GM21423 (cell line): ENCODE data around the gene TNFRSF13B.
"Not testable (repeated sequence)": the region's sequence is repeated elsewhere in the genome, so short reads cannot be mapped to it uniquely, and the experiment has no call there.

Experiments used
- ATAC-seq: cut with Tn5 transposase; IDR thresholded peaks from one replicate; pipeline ENCODE4 v1.9.1; 2021; ENCODE audit warnings: mild to moderate bottlenecking, moderate library complexity; ENCODE audit not compliant: unreplicated experiment

TNFRSF13B gene

DNA sequence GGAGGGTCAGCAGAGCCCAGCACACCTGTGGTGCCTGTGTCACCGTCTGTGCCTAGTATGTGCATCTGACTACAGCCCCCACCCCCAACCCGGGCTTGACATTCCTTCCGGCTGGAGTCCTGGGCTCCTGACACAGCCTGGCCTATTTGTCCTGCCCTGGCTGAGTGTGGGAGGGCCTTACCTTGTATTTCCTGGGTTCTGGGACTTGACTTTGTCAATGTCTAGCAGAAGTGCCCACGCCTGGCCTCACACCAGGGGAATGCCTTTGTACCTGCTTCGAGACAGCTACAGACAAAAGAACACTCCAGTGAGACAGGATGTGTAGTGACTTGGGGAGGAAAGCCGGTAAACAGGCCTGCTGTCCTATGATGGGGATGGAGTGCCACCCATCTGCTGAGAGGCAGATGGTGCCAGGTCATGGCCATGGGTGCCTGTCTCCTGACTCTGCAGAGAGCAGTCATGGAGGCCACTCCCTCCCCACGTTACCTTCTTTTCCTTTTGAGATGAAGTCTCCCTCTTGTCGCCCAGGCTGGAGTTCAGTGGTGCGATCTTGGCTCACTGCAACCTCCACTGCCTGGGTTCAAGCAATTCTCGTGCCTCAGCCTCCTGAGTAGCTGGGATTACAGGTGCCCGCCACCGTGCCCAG lies 42.8 kb downstream of the TNFRSF13B start:
- no peak for ATAC-seq

DNA sequence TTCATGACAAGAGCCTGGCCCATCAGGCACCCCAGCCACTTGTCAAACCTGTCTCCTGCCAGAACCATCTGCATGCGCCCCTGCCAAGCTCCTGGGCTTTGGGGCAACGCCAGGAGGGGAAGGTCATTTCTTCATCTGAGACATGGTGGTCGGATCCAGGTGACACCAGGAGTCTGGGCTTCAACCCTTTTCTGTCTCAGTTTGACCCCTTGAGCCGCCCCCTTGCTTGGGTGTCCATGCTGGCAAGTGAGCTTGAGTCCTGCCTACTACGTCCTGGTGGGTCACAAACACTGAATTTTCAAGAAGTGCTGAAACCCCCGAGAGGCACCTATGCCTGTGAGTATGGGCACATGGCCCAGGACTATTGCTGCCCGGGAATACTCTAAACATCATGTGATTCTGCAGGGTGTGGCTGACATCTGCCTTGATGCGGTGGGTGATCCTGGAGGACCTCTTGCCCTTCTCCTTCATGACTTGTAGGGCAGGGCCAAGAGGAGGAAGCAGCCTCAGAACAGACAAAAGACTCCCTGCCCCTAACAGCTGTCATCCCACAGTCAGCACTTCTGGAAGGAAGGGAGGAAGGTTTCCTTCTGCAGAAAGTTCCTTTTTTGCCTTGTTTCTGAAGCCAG lies 43.4 kb downstream of the TNFRSF13B start:
- no peak for ATAC-seq

DNA sequence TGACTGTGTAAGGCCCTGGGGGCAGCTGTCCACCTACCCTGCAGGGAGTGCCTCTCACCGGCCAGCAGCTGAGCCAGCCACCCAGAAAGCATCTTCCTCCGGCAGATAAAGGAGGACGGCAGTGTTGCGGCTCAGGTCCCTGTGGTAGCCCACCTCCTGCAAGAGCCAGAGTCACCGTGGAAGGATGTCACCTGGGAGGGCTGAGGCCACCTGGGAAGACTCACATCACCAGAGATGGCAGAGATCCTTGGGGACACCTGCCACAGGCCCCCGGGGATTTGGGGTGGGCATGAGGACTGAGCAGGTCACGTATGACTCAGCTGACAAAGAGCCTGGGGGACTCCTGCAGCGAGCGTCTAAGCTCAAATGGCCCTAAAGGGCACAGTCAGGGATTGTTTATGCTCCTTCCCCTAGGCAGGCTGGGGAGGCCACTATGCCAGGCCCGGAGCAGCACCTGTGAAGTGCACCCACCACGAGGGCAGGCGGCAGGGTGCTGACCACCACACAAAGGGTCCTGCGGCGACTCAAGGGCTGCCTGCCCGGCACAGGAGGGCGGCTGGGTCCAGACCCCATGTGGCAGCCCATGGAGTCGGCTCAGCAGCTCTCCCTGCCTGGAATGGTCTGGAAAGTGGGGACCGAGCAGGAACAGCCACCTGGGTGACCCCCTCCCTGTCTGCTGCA lies 44.1 kb downstream of the TNFRSF13B start:
- no peak for ATAC-seq

DNA sequence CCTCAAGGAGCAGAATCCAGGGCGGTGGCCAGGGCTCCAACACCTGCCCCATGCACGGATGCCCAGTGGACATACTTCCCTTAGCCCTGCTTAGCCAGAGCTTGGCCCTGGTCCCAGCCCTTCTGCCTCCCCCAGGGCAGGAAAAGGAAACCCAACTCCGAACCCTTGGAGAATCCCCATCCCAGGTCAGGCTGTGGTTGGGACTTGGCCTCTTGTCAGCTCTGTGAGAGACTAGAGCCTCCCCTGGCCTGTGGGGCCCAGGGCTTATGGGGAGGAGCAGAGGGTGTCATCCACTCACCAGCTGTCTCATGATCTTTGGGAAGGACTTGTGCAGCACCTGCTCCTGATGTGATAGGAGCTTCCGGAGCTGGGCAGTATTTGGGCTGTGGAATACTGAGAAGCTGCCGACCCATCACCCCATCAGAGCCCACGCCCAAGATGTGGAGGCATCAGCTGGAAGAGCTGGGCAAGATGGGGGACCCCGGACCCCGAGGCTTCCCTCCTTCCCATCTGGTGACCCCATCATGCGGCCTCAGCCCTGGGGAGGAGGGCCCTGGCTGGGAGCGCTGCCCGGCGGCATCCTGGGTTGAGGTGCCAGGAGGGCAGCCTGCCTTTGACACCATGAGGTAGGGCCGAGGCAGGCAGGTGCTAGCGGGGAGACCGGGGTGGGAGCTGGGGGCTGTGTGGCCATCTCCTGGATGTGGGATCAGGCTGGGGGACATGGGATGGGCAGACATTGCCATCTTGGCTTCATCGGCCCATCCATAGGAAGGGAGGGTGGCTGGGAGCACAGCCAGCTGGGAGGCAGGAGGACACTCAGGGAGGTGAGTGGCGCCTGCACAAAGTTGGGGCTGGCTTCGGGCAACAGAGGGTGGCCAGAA lies 45.1 kb downstream of the TNFRSF13B start:
- ATAC-seq: no peak

DNA sequence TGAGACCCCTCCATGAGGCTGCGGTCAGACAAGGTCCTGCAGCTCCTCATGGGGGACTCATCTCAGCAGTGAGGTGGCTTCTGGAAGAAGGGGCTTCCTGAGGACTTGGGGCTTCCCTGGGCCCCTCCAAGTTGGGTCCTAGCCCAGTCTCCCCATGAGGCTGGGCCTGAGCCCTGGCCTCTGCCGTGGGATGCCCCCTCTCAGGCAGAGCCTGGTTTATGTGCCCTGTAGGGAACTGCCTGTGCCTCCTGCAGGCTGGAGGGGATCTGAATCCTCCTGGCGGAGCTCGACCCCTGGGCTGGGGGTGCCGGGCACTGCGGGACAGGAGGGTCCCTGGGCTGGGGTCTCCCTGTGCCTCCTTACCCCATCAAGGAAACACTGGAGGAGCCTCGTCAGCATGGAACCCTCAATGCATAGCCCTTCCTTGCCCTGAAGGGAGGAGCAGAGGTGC lies 45.8 kb downstream of the TNFRSF13B start:
- no peak for ATAC-seq

DNA sequence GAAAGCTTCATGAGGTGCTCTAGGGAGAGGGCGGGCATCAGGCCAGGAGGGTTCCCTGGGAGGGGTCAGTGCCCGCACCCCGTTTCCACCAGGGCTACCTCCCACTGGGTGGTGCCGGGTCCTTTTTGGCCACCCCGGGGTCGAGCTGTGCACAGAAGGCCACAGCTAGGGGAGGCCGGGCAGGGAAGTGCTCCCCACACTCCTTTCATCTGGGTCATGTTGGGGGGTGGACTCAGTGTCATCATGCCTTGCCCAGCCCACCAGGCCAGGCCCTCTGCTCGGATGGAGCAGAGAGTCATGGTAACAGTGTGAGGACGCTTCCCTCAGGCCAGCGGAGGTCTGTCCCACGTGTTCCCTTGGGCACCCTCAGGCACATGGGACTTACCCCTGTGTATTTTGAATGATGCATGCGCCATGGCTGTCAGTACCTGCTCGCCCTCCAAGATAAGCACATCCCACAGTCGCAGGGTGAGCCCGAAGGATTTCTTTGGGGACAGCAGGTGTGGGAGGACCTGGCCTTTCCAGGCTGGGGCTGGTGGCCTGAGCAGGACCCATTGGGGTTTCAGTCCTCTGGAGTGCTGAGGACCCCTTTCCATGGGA lies 46.4 kb downstream of the TNFRSF13B start:
- ATAC-seq: no peak

DNA sequence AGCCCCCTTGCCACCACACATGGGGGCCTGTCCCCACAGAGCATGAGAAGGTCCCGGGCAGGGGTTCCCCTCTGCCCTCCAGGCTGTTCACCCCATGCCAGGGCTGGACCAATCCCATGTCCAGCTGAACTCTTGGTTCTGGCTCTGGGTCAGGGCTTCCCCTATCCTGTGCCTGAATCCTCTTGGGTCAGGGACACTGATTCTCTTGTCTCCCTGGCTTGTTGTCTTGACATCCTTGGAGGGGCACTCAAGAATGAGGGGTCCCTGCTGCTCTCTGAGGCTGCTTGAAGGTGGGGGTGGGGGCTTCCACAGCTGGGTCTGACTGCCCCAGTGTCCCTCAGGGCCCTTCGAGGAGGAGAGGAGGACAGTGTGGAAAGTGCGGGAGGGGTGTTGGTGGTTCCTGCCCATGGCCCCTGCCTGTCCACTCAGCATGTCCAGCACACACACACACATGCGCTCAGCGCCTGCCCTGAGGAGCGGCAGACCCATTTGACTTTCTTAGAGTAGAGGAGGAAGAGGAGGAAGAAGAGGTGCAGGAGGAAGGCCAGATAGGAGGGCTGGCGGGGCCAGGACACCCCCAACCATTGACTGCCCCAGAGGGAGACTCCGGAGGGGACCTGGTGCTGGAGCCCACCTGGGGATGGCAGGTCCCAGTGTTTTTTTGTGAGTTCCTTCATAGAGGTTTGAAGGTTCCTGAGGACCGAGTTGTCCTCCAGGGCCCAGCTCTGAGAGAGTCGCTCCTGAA lies 47.0 kb downstream of the TNFRSF13B start:
- no peak for ATAC-seq

DNA sequence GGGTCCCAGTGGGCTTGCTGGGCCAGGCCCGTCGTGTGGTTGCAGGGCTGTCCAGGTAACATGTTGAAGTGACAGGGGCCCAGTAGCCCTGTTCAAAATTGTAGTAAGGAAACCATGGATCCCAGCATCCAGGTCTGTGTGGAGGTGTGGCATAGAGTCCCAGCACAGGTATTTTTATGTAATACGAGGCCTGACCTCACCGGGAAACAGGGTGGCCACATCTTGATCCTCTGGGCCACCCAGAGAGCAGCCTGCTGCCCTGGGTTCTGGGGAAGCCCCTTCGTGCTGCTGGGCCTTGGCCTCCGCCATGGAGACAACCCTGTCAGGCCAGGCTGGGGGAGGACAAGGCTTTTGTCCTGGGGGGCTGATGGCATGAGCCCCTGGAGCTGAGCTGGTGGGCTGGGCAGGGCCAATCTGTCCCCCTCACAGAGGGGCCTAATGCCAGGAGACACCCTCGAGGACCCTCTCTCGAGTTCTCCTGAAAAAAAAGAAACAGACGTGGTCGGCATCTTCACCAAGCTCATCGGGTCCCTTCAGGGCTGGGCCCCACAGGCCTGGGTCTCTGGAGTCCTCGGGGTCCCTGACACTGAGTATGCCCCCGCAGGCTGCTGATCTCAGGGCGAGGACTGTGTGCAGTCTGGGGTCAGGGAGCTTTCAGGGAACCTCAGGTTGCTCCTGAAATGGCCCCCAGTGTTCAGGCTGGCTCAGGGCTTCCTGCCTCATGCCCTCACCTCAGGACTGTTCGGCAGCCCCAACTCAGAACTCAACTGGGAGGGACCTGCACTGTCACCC lies 47.8 kb downstream of the TNFRSF13B start:
- ATAC-seq: no peak

DNA sequence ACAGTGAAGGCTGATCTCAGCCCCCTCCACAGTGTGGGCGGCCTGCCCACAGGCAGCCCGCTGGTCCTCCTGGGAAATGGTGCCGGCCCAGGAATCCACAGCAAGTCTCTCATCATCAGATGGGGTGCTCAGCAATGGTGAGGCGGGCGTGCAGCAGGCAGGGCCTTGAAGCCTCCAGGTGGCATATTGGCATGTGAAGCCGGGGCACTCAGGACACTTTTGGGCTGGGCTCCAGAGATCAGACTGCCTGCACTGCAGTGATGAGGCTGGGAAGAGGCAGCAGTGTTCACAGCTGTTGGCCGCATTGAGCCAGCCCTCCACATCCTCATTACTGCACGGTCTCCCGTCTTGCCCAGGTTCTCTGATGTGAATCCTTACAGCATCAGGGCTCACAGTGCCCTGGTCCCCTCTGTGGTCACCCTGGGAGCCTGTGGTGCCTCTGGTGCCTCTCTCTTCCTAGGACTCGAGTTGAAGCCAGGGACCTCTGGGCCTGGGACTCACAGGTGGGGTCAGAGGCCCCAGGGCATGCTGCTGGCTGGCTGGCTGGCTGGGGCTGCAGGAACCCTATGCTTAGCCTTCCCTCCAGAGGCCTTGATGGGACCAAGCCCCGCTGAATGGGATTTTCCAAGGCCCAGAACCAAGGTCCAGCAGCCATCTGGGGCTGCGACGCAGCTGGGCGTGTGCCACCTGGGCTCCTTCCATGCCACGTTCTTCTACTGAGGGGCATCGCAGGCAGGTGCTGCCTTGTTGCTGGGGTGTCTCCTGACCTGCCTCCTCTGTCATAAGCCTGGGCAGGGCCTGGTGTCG lies 48.6 kb downstream of the TNFRSF13B start:
- no peak for ATAC-seq

DNA sequence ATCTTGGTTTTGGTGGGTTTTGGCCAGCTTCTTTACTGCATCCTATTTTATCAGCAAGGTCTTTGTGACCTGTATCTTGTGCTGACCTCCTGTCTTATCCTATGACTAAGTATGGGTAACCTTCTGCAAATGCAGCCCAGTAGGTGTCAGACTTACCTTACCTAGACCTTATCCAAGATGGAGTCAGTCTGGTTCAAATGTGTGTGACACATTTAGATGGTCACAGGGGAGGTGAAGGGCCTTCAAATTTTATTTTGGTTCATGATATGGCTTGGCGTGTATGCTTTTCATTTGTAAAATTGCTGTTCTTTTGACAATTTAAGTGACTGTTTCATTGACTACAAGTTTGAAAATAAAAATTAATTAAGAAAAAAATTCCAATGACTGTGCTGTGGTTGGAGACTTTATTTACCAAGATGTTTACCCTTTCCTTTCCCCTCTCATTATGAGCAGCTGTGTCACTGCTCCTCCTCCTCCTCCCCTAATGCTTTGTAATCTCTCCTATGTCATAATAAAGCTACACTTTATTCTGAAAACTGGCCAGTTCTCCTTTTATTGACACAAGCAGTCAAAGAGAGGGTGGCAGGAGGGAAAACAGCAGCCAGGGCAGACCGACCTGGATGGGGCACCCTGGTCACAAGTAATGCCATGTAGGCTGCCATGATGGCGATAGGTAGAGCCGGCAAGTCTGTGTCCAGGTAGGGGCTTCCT lies 49.4 kb downstream of the TNFRSF13B start:
- no peak for ATAC-seq

DNA sequence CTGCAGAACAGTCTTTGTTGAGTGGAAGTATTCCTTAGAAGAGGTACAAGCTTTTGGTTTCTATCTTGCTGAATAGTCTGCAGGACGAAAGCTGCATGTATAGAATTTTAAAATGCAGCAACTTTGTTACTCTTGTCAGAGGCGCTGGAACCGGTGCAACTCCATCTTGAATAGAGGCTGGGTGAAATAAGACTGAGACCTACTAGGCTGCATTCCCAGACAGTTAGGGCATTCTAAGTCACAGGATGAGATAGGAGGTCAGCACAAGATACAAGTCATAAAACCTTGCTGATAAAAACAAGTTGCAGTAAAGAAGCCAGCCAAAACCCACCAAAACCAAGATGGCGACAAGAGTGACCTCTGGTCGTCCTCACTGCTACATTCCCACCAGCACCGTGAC lies 50.5 kb downstream of the TNFRSF13B start:
- ATAC-seq: not testable (repeated sequence)

DNA sequence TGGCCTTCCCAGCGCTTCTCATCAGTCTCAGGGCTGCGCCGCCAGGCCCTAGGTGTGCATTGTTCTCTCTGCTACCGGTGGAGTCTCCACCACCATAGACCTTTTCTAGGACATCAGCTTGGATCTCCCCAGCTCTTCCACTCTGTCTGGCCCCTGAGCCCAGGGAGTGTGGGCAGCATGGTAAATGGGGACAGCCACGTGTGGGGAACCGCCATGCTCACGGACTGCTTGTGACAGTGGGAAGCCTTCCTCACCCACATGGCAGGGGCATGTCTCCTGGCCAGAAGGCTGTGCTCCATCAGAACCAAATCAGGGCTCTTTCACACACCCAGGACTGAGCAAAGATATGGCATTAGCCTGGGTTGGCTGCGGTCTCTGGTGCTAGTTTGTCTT lies 51.3 kb downstream of the TNFRSF13B start:
- no peak for ATAC-seq

DNA sequence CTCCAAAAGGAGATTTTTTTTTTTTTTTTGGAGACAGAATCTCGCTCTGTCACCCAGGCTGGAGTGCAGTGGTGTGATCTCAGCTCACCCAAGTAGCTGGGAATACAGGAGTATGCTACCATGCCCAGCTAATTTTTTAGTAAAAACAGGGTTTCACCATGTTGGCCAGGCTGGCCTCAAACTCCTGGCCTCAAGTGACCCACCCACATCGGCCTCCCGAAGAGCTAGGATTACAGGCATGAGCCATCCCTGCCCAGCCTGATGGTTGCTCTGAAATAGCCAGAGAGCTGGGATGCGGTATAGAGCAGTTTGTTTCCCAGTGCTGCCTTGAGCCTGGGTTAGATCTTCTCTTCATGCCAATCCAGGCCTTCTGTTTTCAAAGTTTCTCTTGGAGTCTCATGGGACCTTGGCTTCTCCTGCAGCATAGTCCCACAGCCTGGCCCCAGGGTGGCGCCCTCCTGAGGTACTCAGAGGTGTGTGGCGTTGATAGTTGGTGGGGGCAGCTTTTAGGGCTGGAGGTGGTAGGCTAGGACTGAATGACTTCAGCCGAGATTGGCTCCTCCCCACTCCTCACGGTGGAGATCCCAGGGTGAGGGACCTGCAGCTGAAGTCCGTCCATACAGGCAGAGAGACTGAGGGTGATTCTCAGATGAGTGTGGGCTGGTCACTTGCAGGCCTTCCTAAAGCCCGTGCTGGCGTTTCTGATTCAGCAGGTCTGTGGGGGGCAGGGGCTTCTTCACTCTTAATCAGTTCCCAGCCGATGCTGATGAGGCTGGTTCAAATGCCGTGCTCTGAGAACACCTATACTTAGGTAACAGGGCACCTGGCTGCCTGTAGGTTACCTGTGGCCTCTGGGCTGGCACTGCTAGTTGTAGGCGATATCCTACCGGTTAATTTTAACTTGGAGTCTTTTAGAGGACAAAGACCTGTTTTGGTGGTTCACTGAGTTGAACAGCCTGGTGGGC lies 52.0 kb downstream of the TNFRSF13B start:
- no peak for ATAC-seq

DNA sequence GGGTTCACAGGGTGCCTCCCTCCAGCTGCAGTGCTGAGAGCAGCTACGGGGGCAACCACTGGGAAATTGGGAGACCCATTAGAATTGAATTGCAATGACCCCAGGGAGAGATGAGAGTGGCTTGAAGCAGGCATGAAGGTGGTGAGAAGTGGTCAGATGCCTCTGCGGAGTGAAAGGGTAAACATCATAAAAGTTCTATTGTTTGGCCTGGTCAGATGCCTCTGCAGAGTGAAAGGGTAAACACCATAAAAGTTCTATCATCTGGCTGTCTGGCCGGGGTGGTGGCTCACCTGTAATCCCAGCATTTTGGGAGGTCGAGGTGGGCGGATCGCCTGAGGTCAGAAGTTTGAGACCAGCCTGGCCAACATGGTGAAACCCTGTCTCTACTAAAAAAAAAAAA lies 53.5 kb downstream of the TNFRSF13B start:
- ATAC-seq: no peak

DNA sequence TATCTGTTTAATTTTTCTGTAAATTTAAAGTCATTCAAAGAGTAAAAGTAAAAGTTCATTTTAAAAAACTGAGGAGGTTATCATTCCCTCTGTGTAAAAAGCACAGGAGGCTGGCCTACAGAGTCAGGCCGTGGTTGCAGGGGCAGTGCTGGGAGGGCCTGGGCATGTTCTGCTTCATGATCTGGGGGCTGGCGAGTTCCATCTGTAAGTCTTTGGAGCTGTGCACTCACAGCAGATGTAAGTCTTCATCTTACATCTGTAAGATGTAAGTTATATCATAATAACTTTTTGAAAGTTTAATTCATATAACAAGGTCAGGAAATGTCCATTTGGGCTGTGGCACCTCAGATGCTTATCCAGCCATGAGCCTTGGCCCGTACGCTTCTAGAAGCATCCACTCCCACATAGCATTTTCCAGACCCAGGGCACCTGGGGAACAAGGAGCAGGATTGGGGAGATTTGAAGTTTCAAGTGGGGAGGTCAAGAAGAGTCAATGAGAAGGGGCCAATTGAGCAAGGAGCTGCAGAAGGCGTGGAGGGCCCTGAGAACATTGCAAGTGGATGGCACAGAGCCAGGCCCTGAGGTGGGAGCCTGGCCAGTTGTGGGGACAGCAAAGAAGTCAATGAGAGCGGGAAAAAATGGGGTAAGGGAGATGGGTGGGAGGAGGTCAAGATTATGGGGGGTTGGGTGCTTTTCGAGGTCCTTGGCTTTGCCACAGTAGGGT lies 54.1 kb downstream of the TNFRSF13B start:
- no peak for ATAC-seq

DNA sequence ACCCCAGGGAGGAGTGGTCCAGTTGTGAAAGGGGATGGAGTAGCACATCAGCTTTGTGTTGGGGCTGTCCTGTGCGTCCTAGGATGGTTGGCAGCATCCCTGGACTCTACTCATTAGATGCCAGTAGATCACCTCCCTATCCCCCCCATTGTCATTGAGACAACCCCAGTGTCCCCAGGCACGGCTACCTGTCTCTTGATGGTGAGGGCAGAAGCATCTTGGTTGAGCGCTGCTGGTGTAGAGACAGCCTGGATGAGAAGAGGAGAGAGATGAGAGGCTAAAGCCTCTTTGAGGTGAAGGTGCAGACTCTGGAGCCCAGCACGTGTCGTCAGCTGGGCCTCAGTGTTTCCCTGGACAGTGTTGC lies 55.4 kb downstream of the TNFRSF13B start:
- ATAC-seq: no peak
